Measurements from ENCODE around the gene CNOT11.

Gene CNOT11

DNA sequence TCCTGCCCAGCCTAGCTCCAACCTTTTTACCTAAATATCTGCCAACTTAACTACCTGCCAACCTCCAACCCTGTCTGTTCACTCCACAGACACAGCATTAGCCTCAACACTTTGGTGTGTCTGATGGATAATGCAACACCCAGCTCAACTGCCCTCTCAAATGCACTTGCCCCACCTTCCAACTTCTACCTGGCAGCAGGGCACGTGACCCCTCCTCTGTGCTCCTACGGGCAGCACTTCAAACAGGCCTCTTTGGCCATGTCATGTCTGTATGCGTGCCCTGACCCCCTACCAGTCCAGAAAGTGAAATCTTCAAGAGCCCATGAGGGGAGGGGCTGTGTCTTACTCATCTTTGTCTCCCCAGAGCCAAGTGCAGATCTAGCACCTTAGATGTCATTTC, 30.3 kb downstream of the CNOT11 start:
- Histone ChIP-seq H3K36me3 (ENCODE audit: control insufficient read depth, insufficient read depth, low read length) (peaks cover 93% of the 10 kb centered on the region), H3K27ac (ENCODE audit: low read depth, low read length) (no peak overlapping the region)

DNA sequence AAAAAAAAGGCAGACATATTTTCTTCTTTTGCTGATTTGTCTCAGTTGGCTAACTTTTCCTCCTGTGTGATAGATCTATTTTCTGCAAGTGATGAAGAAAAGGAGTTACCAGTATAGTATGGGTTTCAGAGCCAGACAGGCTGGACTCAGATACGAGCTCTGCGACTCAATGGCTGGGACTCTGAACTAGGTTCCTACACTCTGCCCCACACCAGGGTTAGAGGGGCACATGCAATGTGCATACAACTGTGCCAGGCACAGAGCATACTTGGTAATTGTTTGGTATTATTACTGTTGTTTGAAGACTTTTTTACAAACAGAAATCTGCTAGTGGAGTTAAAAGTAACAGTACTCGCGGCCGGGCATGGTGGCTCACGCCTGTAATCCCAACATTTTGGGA, 34.0 kb downstream of the CNOT11 start:
- no peak overlapping the region for H3K9ac ChIP-seq (ENCODE audit: low read length)
- H3K4me3 ChIP-seq (ENCODE audit: low read depth, low read length): no peak overlapping the region
- no peaks in the 10 kb centered on the region for H3K9me3 ChIP-seq (ENCODE audit: control insufficient read depth, insufficient read depth, low read depth, low read length)
- no peaks in the 10 kb centered on the region for H3K4me1 ChIP-seq (ENCODE audit: control insufficient read depth, insufficient read depth, low read length)
- no peak overlapping the region for H3K27ac ChIP-seq (ENCODE audit: low read depth, low read length)
- peaks cover 76% of the 10 kb centered on the region for H3K36me3 ChIP-seq (ENCODE audit: control insufficient read depth, insufficient read depth, low read length)
- no peaks in the 10 kb centered on the region for H3K27me3 ChIP-seq (ENCODE audit: control insufficient read depth, insufficient read depth, low read length)

More for the DNA sequence above, 30.3 kb downstream of the CNOT11 start:
- H3K9ac ChIP-seq (ENCODE audit: low read length): no peak overlapping the region
- H3K4me1 ChIP-seq (ENCODE audit: control insufficient read depth, insufficient read depth, low read length): no peaks in the 10 kb centered on the region
- no peaks in the 10 kb centered on the region for H3K27me3 ChIP-seq (ENCODE audit: control insufficient read depth, insufficient read depth, low read length)
- H3K9me3 ChIP-seq (ENCODE audit: control insufficient read depth, insufficient read depth, low read depth, low read length): no peaks in the 10 kb centered on the region
- H3K4me3 ChIP-seq (ENCODE audit: low read depth, low read length): no peak overlapping the region

DNA sequence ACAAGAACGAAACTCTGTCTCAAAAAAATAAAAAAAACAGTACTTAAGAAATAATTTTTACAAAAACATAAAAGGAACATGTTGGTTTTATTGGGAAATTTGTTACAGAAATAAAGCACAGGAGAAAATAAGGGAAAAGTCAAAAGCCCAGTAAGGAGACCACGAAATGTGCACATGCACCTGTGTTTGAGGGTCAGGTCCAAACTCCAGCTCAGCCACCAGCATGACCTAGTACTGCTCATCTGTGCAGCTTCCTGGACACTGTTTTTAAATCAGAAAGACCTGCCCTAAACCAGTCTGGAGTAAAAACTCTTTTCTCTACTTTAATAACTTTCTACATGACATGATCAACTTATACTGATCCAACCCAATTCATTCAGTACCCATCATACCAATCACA, 34.6 kb downstream of the CNOT11 start:
- Histone ChIP-seq H3K36me3 (ENCODE audit: control insufficient read depth, insufficient read depth, low read length) (peaks cover 73% of the 10 kb centered on the region), H3K9ac (ENCODE audit: low read length) (no peak overlapping the region)

DNA sequence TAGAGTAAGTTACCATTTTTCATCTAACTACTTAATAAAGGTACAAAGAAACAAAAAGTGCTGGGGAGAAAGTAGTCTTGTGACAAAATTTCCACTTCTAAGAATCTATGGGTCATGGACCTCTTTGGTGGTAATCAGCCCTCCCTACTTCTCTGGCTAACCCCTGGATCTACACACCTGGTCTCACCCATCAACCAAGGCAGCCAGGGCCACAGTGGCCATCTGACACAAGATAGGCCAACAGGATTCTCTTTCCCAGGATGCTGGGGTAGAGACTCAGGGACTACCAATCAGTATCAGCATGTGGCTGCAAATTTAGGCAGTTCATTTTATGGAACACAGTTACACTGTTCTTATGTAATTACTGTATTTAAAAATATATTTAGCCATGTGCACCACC, 38.0 kb downstream of the CNOT11 start:
- H3K27me3 ChIP-seq (ENCODE audit: control insufficient read depth, insufficient read depth, low read length): no peaks in the 10 kb centered on the region
- H3K4me3 ChIP-seq (ENCODE audit: low read depth, low read length): no peak overlapping the region
- H3K9ac ChIP-seq (ENCODE audit: low read length): no peak overlapping the region
- H3K27ac ChIP-seq (ENCODE audit: low read depth, low read length): no peak overlapping the region
- H3K4me1 ChIP-seq (ENCODE audit: control insufficient read depth, insufficient read depth, low read length): no peaks in the 10 kb centered on the region
- H3K9me3 ChIP-seq (ENCODE audit: control insufficient read depth, insufficient read depth, low read depth, low read length): no peaks in the 10 kb centered on the region
- peaks cover 65% of the 10 kb centered on the region for H3K36me3 ChIP-seq (ENCODE audit: control insufficient read depth, insufficient read depth, low read length)

More for the DNA sequence above, 34.6 kb downstream of the CNOT11 start:
- Histone ChIP-seq H3K27ac (ENCODE audit: low read depth, low read length) (no peak overlapping the region), H3K4me3 (ENCODE audit: low read depth, low read length) (no peak overlapping the region), H3K27me3 (ENCODE audit: control insufficient read depth, insufficient read depth, low read length) (no peaks in the 10 kb centered on the region), H3K4me1 (ENCODE audit: control insufficient read depth, insufficient read depth, low read length) (no peaks in the 10 kb centered on the region), H3K9me3 (ENCODE audit: control insufficient read depth, insufficient read depth, low read depth, low read length) (no peaks in the 10 kb centered on the region)

DNA sequence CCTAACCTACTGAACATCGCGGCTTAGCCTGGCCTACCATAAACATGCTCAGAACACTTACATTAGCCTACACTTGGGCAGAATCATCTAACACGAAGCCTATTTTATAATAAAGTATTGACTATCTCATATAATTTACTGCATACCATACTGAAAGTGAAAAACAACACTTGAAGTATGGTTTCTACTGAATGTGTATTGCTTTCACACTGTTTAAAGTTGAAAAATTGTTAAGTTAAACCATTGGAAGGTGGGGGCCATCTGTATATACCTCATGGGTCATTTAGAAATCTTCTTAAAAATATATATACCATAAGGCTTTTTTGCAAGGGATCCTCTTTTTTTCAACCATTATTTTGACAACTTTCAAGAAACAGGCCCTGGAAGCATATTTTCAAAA, 39.3 kb downstream of the CNOT11 start:
- H3K36me3 ChIP-seq (ENCODE audit: control insufficient read depth, insufficient read depth, low read length): peaks cover 53% of the 10 kb centered on the region
- H3K27ac ChIP-seq (ENCODE audit: low read depth, low read length): no peak overlapping the region
- H3K4me3 ChIP-seq (ENCODE audit: low read depth, low read length): no peak overlapping the region
- H3K27me3 ChIP-seq (ENCODE audit: control insufficient read depth, insufficient read depth, low read length): no peaks in the 10 kb centered on the region
- H3K9me3 ChIP-seq (ENCODE audit: control insufficient read depth, insufficient read depth, low read depth, low read length): no peaks in the 10 kb centered on the region
- no peak overlapping the region for H3K9ac ChIP-seq (ENCODE audit: low read length)
- H3K4me1 ChIP-seq (ENCODE audit: control insufficient read depth, insufficient read depth, low read length): no peaks in the 10 kb centered on the region

DNA sequence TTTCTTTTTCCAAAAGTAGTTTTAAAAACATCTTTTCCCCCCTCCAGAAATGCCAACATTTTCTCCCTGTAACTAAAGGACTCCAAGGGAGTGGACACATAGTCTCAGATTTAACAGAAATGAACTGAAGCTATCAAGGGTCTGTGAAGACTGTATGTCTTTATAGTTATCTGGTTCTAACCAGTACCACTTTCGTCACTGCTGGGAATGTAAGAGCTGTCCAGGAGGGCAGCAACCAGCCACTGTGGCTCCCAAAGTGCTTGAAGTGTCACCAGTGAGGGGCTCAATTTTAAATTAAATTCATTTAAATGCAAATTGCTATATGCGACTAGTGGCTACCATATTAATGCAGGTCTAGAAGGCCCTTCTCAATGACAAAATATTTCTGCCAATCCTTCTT, 40.9 kb downstream of the CNOT11 start:
- H3K4me3 ChIP-seq (ENCODE audit: low read depth, low read length): no peak overlapping the region
- no peak overlapping the region for H3K9ac ChIP-seq (ENCODE audit: low read length)
- H3K9me3 ChIP-seq (ENCODE audit: control insufficient read depth, insufficient read depth, low read depth, low read length): no peaks in the 10 kb centered on the region
- peaks cover 37% of the 10 kb centered on the region for H3K36me3 ChIP-seq (ENCODE audit: control insufficient read depth, insufficient read depth, low read length)
- H3K4me1 ChIP-seq (ENCODE audit: control insufficient read depth, insufficient read depth, low read length): no peaks in the 10 kb centered on the region
- 0 out of 2 replicates have a peak overlapping the region, but pooled peaks have one; percentile 26 for H3K27ac ChIP-seq (ENCODE audit: low read depth, low read length)
- H3K27me3 ChIP-seq (ENCODE audit: control insufficient read depth, insufficient read depth, low read length): no peaks in the 10 kb centered on the region

DNA sequence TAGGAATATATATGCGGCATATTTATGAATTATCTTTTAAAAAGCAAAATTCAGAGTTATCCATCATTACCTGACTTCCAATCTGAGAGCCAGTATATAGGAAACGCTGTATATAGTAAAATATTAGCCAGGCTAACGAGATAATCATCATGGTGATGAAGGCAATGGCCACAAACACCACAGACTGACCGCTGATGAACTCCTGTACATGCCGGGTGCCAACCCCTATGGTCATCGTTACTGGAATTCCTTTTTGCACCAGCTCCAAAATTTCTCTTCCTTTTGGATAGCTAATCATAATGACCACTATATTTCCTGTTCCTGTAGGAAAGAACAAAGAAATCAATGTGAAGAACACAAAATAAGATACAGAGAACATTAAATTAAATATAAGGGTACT, 42.2 kb downstream of the CNOT11 start:
- no peaks in the 10 kb centered on the region for H3K27me3 ChIP-seq (ENCODE audit: control insufficient read depth, insufficient read depth, low read length)
- no peaks in the 10 kb centered on the region for H3K9me3 ChIP-seq (ENCODE audit: control insufficient read depth, insufficient read depth, low read depth, low read length)
- H3K27ac ChIP-seq (ENCODE audit: low read depth, low read length): no peak overlapping the region
- no peaks in the 10 kb centered on the region for H3K4me1 ChIP-seq (ENCODE audit: control insufficient read depth, insufficient read depth, low read length)
- H3K4me3 ChIP-seq (ENCODE audit: low read depth, low read length): no peak overlapping the region
- H3K36me3 ChIP-seq (ENCODE audit: control insufficient read depth, insufficient read depth, low read length): peaks cover 34% of the 10 kb centered on the region
- no peak overlapping the region for H3K9ac ChIP-seq (ENCODE audit: low read length)

DNA sequence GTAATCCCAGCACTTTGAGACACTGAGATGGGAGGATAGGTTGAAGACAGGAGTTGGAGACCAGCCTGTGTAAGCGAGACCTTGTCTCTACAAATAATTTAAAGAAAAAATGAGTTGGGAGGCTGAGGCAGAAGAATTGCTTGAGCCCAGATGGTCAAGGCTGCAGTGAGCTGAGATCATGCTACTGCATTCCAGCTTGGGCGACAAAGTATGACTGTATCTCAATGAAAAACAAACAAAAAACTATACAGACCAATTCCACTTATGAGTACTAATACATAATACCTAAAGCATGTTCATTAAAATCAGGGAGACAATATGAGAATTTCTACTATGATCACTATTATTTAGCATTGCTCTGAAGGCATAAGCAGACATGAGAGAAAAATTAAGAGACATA, 43.2 kb downstream of the CNOT11 start:
- no peaks in the 10 kb centered on the region for H3K27me3 ChIP-seq (ENCODE audit: control insufficient read depth, insufficient read depth, low read length)
- H3K4me3 ChIP-seq (ENCODE audit: low read depth, low read length): no peak overlapping the region
- no peaks in the 10 kb centered on the region for H3K9me3 ChIP-seq (ENCODE audit: control insufficient read depth, insufficient read depth, low read depth, low read length)
- no peaks in the 10 kb centered on the region for H3K4me1 ChIP-seq (ENCODE audit: control insufficient read depth, insufficient read depth, low read length)
- H3K36me3 ChIP-seq (ENCODE audit: control insufficient read depth, insufficient read depth, low read length): peaks cover 32% of the 10 kb centered on the region
- H3K9ac ChIP-seq (ENCODE audit: low read length): no peak overlapping the region
- H3K27ac ChIP-seq (ENCODE audit: low read depth, low read length): no peak overlapping the region

DNA sequence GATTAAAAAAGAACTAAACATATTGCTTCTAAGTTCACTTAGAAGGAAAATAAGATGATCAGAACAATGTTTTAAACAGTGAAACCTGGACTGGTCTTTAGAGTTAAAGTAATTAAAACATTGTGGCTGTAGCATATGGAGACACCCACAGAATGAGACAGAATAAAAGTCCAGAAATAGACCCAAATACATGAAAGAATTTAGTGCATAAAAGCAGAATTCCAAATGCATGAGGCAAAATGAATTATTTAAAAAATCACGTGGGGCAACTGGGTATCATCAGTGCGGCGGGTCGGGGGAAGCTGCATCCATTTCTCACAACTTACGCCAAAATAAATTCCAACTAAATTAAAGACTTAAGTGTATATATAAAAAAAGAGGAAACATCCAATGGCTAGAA, 43.7 kb downstream of the CNOT11 start:
- Histone ChIP-seq H3K4me1 (ENCODE audit: control insufficient read depth, insufficient read depth, low read length) (no peaks in the 10 kb centered on the region), H3K9me3 (ENCODE audit: control insufficient read depth, insufficient read depth, low read depth, low read length) (no peaks in the 10 kb centered on the region), H3K27me3 (ENCODE audit: control insufficient read depth, insufficient read depth, low read length) (no peaks in the 10 kb centered on the region), H3K4me3 (ENCODE audit: low read depth, low read length) (no peak overlapping the region), H3K27ac (ENCODE audit: low read depth, low read length) (no peak overlapping the region), H3K36me3 (ENCODE audit: control insufficient read depth, insufficient read depth, low read length) (peaks cover 32% of the 10 kb centered on the region), H3K9ac (ENCODE audit: low read length) (no peak overlapping the region)

DNA sequence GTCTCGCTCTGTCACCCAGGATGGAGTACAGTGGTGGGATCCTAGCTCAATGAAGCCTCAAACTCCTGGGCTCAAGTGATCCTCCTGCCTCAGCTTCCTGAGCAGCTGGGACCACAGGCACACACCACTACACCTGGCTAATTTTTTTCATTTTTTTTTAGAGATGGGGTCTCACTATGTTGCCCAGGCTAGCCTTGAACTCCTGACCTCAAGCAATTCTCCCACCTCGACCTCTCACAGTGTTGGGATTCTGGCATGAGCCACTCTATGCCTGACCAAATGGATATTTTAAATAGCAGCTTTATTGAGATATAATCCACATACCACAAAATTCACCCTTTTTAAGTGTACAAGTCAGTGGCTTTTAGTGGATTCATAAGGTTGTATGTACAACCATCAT, 44.7 kb downstream of the CNOT11 start:
- Histone ChIP-seq H3K27me3 (ENCODE audit: control insufficient read depth, insufficient read depth, low read length) (no peaks in the 10 kb centered on the region), H3K9me3 (ENCODE audit: control insufficient read depth, insufficient read depth, low read depth, low read length) (no peaks in the 10 kb centered on the region), H3K4me1 (ENCODE audit: control insufficient read depth, insufficient read depth, low read length) (no peaks in the 10 kb centered on the region), H3K9ac (ENCODE audit: low read length) (no peak overlapping the region), H3K36me3 (ENCODE audit: control insufficient read depth, insufficient read depth, low read length) (peaks cover 28% of the 10 kb centered on the region), H3K4me3 (ENCODE audit: low read depth, low read length) (no peak overlapping the region), H3K27ac (ENCODE audit: low read depth, low read length) (no peak overlapping the region)

DNA sequence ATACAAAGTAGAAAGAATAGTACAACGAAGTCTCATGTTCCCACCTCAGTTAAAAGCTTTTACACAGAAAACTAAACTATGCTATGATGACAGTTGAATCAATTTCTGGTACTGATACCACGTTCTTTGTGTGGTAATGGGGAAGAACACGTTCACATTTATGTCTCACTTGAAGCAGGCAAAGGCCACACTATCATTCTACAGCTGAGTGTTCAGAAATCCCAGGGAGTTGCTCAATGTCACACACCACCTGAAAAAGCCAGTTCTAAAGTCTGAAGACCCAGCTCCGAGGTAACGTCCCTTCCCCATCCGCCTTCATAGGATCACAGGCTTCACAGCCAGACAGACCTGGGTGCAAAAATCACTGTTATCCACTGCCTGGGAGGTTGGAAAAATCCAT, 46.9 kb downstream of the CNOT11 start:
- Histone ChIP-seq H3K27me3 (ENCODE audit: control insufficient read depth, insufficient read depth, low read length) (no peaks in the 10 kb centered on the region), H3K9me3 (ENCODE audit: control insufficient read depth, insufficient read depth, low read depth, low read length) (no peaks in the 10 kb centered on the region), H3K9ac (ENCODE audit: low read length) (no peak overlapping the region), H3K27ac (ENCODE audit: low read depth, low read length) (no peak overlapping the region), H3K4me3 (ENCODE audit: low read depth, low read length) (no peak overlapping the region), H3K4me1 (ENCODE audit: control insufficient read depth, insufficient read depth, low read length) (no peaks in the 10 kb centered on the region), H3K36me3 (ENCODE audit: control insufficient read depth, insufficient read depth, low read length) (peaks cover 14% of the 10 kb centered on the region)

DNA sequence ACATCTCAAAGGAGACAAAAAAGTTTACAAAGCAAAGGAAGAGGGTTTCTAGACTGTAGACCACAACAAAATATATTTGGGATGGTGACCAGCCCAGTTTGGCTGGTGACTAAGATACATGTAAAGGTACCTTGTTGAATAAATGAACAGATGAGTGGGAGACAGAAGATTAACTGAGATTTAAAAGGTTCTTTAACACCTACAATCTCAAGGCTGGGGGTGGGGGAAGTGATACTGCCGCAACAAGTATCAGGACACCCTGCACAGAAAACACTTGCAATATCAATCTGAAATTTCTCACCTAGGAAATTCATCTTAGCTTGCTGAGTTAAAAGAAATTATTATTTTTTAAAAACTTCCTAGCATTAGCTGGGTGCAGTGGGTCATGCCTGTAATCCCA, 47.5 kb downstream of the CNOT11 start:
- Histone ChIP-seq H3K4me3 (ENCODE audit: low read depth, low read length) (no peak overlapping the region), H3K27me3 (ENCODE audit: control insufficient read depth, insufficient read depth, low read length) (no peaks in the 10 kb centered on the region), H3K36me3 (ENCODE audit: control insufficient read depth, insufficient read depth, low read length) (peaks cover 8% of the 10 kb centered on the region), H3K27ac (ENCODE audit: low read depth, low read length) (no peak overlapping the region), H3K4me1 (ENCODE audit: control insufficient read depth, insufficient read depth, low read length) (no peaks in the 10 kb centered on the region), H3K9ac (ENCODE audit: low read length) (no peak overlapping the region), H3K9me3 (ENCODE audit: control insufficient read depth, insufficient read depth, low read depth, low read length) (no peaks in the 10 kb centered on the region)

Data from HUES6 (cell line).